ENCODE data around the gene FBXO40.

DNA sequence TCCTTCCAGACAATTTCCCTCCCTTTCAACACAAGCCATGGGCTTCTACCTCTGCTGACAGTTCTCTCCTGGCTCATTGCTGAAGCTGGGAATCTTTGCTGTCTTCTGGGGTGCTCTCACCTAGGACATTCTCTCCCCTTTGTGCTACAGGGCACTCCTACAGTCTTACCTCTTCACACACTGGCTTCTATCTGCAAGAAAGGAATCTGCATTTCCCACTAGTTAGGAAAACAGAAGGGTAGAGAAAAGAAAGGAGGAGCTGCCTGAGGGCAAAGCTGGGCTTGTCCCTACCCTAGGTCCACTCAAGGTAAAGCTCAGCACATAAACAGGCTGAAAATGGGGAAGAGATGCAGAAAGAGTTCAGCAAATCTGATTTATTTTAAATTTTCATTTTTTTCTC is 31.0 kb upstream of the FBXO40 start:
- TF ChIP-seq CTCF (IDR thresholded peaks at IDR 0.05; ENCODE audit: low read depth, low read length, poor library complexity, severe bottlenecking), result no peak
- TF ChIP-seq EZH2phosphoT487 (IDR thresholded peaks at IDR 0.05; ENCODE audit: borderline replicate concordance, low read length), result no peak
